PC-3 (cell line): ENCODE data around the gene APPBP2. TPM values are rescaled to one million over a fixed set of nuclear protein-coding genes. Genes with fewer than 3 reads are reported as not detected.

ENCODE experiments used
- ATAC-seq: fragments of 200-7000 bp; cut with Tn5 transposase; 2 replicates; pipeline ENCODE4 v1.9.1; 2020; ENCODE audit warnings: mild to moderate bottlenecking, moderate library complexity
- BruUV-seq: library from RNA; stranded (reverse); fragments of 400-500 nt; replicated peaks from 2 replicates; lab custom pipeline; 2021; lab: Mats Ljungman, UMichigan
- CTCF ChIA-PET: fragments of 300-600 bp; sonication (Branson Sonifier 250); formaldehyde crosslinking; loops from one replicate; lab custom pipeline; 2022; ENCODE audit warnings: antibody characterized with exemption; lab: Charles Lee
- POLR2A ChIA-PET: fragments of 300-600 bp; sonication (Branson Sonifier 250); formaldehyde crosslinking; loops from one replicate; lab custom pipeline; 2022; ENCODE audit warnings: antibody characterized with exemption; ENCODE audit not compliant: unreplicated experiment; lab: Charles Lee
- DNase-seq: peaks from one replicate; pipeline ENCODE4 v3.0.0-alpha.2; 2015
- H2AFZ ChIP-seq: fragments of 300-600 bp; sonication (generic); 2 replicates; pipeline ENCODE4 v1.6.0; 2016; ENCODE audit warnings: antibody characterized with exemption, low read length
- H3F3A ChIP-seq: fragments of 300-600 bp; sonication (generic); one replicate; pipeline ENCODE4 v1.6.0; 2017; ENCODE audit warnings: antibody characterized with exemption, low read length, control low read depth, mild to moderate bottlenecking; ENCODE audit not compliant: unreplicated experiment
- H3K27ac ChIP-seq: fragments of 300-600 bp; sonication (generic); 2 replicates; pipeline ENCODE4 v1.5.1; 2016; ENCODE audit warnings: mild to moderate bottlenecking, low read length
- H3K27me3 ChIP-seq: fragments of 300-600 bp; sonication (generic); 2 replicates; pipeline ENCODE4 v1.6.1; 2016; ENCODE audit warnings: low read length, mixed read lengths
- H3K36me3 ChIP-seq: fragments of 300-600 bp; sonication (generic); 2 replicates; pipeline ENCODE4 v1.6.1; 2016; ENCODE audit warnings: low read depth, mixed run types, low read length, mixed read lengths
- H3K4me1 ChIP-seq: fragments of 300-600 bp; sonication (generic); 2 replicates; pipeline ENCODE4 v1.5.1; 2016; ENCODE audit warnings: low read length; ENCODE audit not compliant: insufficient read depth
- H3K4me2 ChIP-seq: fragments of 300-600 bp; sonication (generic); 2 replicates; pipeline ENCODE4 v1.6.0; 2016; ENCODE audit warnings: low read length
- H3K4me3 ChIP-seq: fragments of 300-600 bp; sonication (generic); 2 replicates; pipeline ENCODE4 v1.5.1; 2016; ENCODE audit warnings: mild to moderate bottlenecking, low read length, mixed read lengths
- H3K79me2 ChIP-seq: fragments of 300-600 bp; sonication (generic); 2 replicates; pipeline ENCODE4 v1.6.1; 2017; ENCODE audit warnings: low read length, mixed read lengths
- H3K9ac ChIP-seq: fragments of 300-600 bp; sonication (generic); 2 replicates; pipeline ENCODE4 v1.6.0; 2016; ENCODE audit warnings: mild to moderate bottlenecking, low read length
- H3K9me2 ChIP-seq: fragments of 300-600 bp; sonication (generic); replicated peaks from 2 replicates; pipeline ENCODE4 v1.6.1; 2016; ENCODE audit warnings: mixed run types, low read length, mixed read lengths
- H3K9me3 ChIP-seq: fragments of 300-600 bp; sonication (generic); 2 replicates; pipeline ENCODE4 v1.6.1; 2016; ENCODE audit warnings: low read length, mixed read lengths
- H4K20me1 ChIP-seq: fragments of 300-600 bp; sonication (generic); 2 replicates; pipeline ENCODE4 v1.6.1; 2016; ENCODE audit warnings: low read length, mixed read lengths
- CTCF ChIP-seq: fragments of 300-600 bp; sonication (generic); conservative IDR thresholded peaks from 2 replicates; pipeline ENCODE4 v1.5.1; 2017; ENCODE audit warnings: antibody characterized with exemption, low read depth, mild to moderate bottlenecking, low read length
- EZH2 ChIP-seq: fragments of 300-600 bp; sonication (generic); IDR thresholded peaks from one replicate; pipeline ENCODE4 v1.6.1; 2017; ENCODE audit warnings: antibody characterized with exemption, mild to moderate bottlenecking, low read length; ENCODE audit not compliant: unreplicated experiment
- EZH2phosphoT487 ChIP-seq: fragments of 300-600 bp; sonication (generic); IDR thresholded peaks from 2 replicates; pipeline ENCODE4 v1.6.1; 2018; ENCODE audit warnings: mild to moderate bottlenecking, antibody characterized with exemption, low read length, borderline replicate concordance
- intact Hi-C: fragments of 100-400 bp; cut with micrococcal nuclease; formaldehyde crosslinking; loops from 2 replicates; pipeline ENCODE4 v1.9.0; 2023
- total RNA-seq: library from RNA; depleted of rRNA; stranded (reverse); fragments of >200 nt; gene quantifications from 2 replicates; pipeline ENCODE4 v1.2.3, GENCODE V29; 2014

The APPBP2 gene
- total RNA-seq, 1 experiment from 2014 or later: 17.1 TPM

GRCh38 chr17:60534010-60534555 lies 8.0 kb upstream of the APPBP2 start:
- Histone ChIP-seq H3K4me2 (no peak overlapping the region), H3K36me3 (no peaks in the 10 kb centered on the region), H3K4me1 (no peaks in the 10 kb centered on the region), H2AFZ (no peak overlapping the region), H4K20me1 (no peaks in the 10 kb centered on the region), H3K9me3 (no peaks in the 10 kb centered on the region), H3F3A (no peaks in the 10 kb centered on the region), H3K4me3 (no peak overlapping the region), H3K9ac (no peak overlapping the region), H3K79me2 (no peaks in the 10 kb centered on the region), H3K27me3 (no peaks in the 10 kb centered on the region), H3K27ac (no peak overlapping the region), H3K9me2 (no peaks in the 10 kb centered on the region)
- CTCF ChIA-PET: interaction anchor here (0.6 kb wide), 1 partner anchor 68 kb away, joined by 4 read pairs; no protein-coding TSS in a partner anchor
- BruUV-seq: no TSS peak
- TF ChIP-seq CTCF (no peak), EZH2phosphoT487 (no peak), EZH2 (no peak)
- intact Hi-C loops: no loop called here
- POLR2A ChIA-PET: no interaction called here
- DNase-seq (no peak), ATAC-seq (no peak)

GRCh38 chr17:60529806-60530205 lies 3.8 kb upstream of the APPBP2 start:
- Histone ChIP-seq H3K36me3 (no peaks in the 10 kb centered on the region), H3K4me1 (0 out of 2 replicates have a peak, but pooled peaks cover 4% of the 10 kb centered on the region), H3F3A (no peaks in the 10 kb centered on the region), H2AFZ (no peak overlapping the region), H3K79me2 (peaks cover 22% of the 10 kb centered on the region), H3K9ac (no peak overlapping the region), H3K4me2 (no peak overlapping the region), H3K9me3 (no peaks in the 10 kb centered on the region), H3K27me3 (no peaks in the 10 kb centered on the region), H3K4me3 (no peak overlapping the region), H3K27ac (no peak overlapping the region), H4K20me1 (peaks cover 7% of the 10 kb centered on the region), H3K9me2 (no peaks in the 10 kb centered on the region)
- no peak for ATAC-seq
- ChIA-PET CTCF (no interaction called here), POLR2A (no interaction called here)
- DNase-seq: no peak
- TF ChIP-seq EZH2 (no peak), EZH2phosphoT487 (no peak), CTCF (no peak)
- intact Hi-C loops: no loop called here
- BruUV-seq: no TSS peak

- H3K9me2 ChIP-seq: no peaks in the 10 kb centered on the region
These were observed 2.8 kb upstream of the APPBP2 start for GRCh38 chr17:60528828-60529227.

More at GRCh38 chr17:60528828-60529227, 2.8 kb upstream of the APPBP2 start:
- no peak overlapping the region for H3K27ac ChIP-seq
- no peak overlapping the region for H3K9ac ChIP-seq
- peaks cover 8% of the 10 kb centered on the region for H3K4me1 ChIP-seq
- H3K4me2 ChIP-seq: no peak overlapping the region
- H3K36me3 ChIP-seq: no peaks in the 10 kb centered on the region
- ATAC-seq: no peak
- ChIA-PET CTCF (interaction anchor here (0.6 kb wide), 1 partner anchor 41 kb away, joined by 3 read pairs; no protein-coding TSS in a partner anchor), POLR2A (no interaction called here)
- no peak for DNase-seq
- H4K20me1 ChIP-seq: peaks cover 15% of the 10 kb centered on the region
- no peaks in the 10 kb centered on the region for H3F3A ChIP-seq
- no peak for TF ChIP-seq EZH2phosphoT487
- TF ChIP-seq CTCF: no peak
- no peak for TF ChIP-seq EZH2
- intact Hi-C loops: no loop called here
- H3K9me3 ChIP-seq: no peaks in the 10 kb centered on the region
- no peak overlapping the region for H3K4me3 ChIP-seq
- no peak overlapping the region for H2AFZ ChIP-seq
- H3K27me3 ChIP-seq: no peaks in the 10 kb centered on the region
- no TSS peak for BruUV-seq
- peaks cover 32% of the 10 kb centered on the region for H3K79me2 ChIP-seq
